ENCODE data around the gene GRIK4. TPM values are rescaled to one million over a fixed set of nuclear protein-coding genes. Genes with fewer than 3 reads are reported as not detected.

GRIK4 gene
- total and polyA plus RNA-seq, 7 donors, result 0.04 to 0.11 (median 0.04) TPM; not detected in 4

GRCh38 chr11:120911943-120912342 lies 400.4 kb downstream of the GRIK4 start:
- DNase-seq, result no peak
- intact Hi-C loops (cut with DNase I), result no loop called here
- 80 to 86% (median 80%) methylated on average over 3 of the region's 3 CpGs for WGBS, 3 donors

GRCh38 chr11:120912504-120912903 lies 401.0 kb downstream of the GRIK4 start:
- no peak for ATAC-seq
- intact Hi-C loops (cut with DNase I), result no loop called here
- no peak for DNase-seq
- Histone ChIP-seq H3K36me3 (ENCODE audit: insufficient read depth in 1 of 2, low read depth in 1 of 2) (no peaks in the 10 kb centered on the region), H3K27ac (no peak overlapping the region), H3K4me1 (no peaks in the 10 kb centered on the region), H3K4me3 (no peak overlapping the region), H3K9me3 (no peaks in the 10 kb centered on the region), H3K27me3 (ENCODE audit: insufficient read depth in 3 of 3, low read length in 2 of 3) (peaks cover 0 to 2% (median 0%) of the 10 kb centered on the region in 3 donors)
- TF ChIP-seq CTCF (IDR thresholded peaks at IDR 0.05), result peak; percentile 15
- WGBS, 3 donors, result 41 to 54% (median 50%) methylated on average over 5 of the region's 5 CpGs

More at GRCh38 chr11:120911943-120912342, 400.4 kb downstream of the GRIK4 start:
- no peak overlapping the region for H3K27ac ChIP-seq
- H3K4me3 ChIP-seq, result no peak overlapping the region
- no peaks in the 10 kb centered on the region for H3K4me1 ChIP-seq
- no peak for ATAC-seq
- no peaks in the 10 kb centered on the region for H3K9me3 ChIP-seq
- H3K36me3 ChIP-seq (ENCODE audit: insufficient read depth in 1 of 2, low read depth in 1 of 2), result no peaks in the 10 kb centered on the region
- TF ChIP-seq CTCF (IDR thresholded peaks at IDR 0.05), result no peak
- peaks cover 0 to 2% (median 0%) of the 10 kb centered on the region in 3 donors for H3K27me3 ChIP-seq (ENCODE audit: insufficient read depth in 3 of 3, low read length in 2 of 3)

GRCh38 chr11:120912915-120913314 lies 401.4 kb downstream of the GRIK4 start:
- Histone ChIP-seq H3K4me3 (no peak overlapping the region), H3K4me1 (no peaks in the 10 kb centered on the region), H3K27me3 (ENCODE audit: insufficient read depth in 3 of 3, low read length in 2 of 3) (peaks cover 0 to 2% (median 0%) of the 10 kb centered on the region in 3 donors), H3K27ac (no peak overlapping the region), H3K36me3 (ENCODE audit: insufficient read depth in 1 of 2, low read depth in 1 of 2) (no peaks in the 10 kb centered on the region), H3K9me3 (no peaks in the 10 kb centered on the region)
- TF ChIP-seq CTCF (IDR thresholded peaks at IDR 0.05), result no peak
- no peak for ATAC-seq
- DNase-seq, result no peak
- WGBS, 3 donors, result 68 to 78% (median 69%) methylated on average over 2 of the region's 2 CpGs
- intact Hi-C loops (cut with DNase I), result no loop called here

GRCh38 chr11:120914021-120914420 lies 402.5 kb downstream of the GRIK4 start:
- no peak for ATAC-seq
- H3K36me3 ChIP-seq (ENCODE audit: insufficient read depth in 1 of 2, low read depth in 1 of 2), result no peaks in the 10 kb centered on the region
- no peak for DNase-seq
- 78 to 87% (median 78%) methylated on average over 5 of the region's 5 CpGs for WGBS, 3 donors
- intact Hi-C loops (cut with DNase I), result no loop called here
- H3K27ac ChIP-seq, result no peak overlapping the region
- H3K9me3 ChIP-seq, result no peaks in the 10 kb centered on the region
- H3K4me3 ChIP-seq, result no peak overlapping the region
- peaks cover 0 to 2% (median 0%) of the 10 kb centered on the region in 3 donors for H3K27me3 ChIP-seq (ENCODE audit: insufficient read depth in 3 of 3, low read length in 2 of 3)
- no peak for TF ChIP-seq CTCF (IDR thresholded peaks at IDR 0.05)
- no peaks in the 10 kb centered on the region for H3K4me1 ChIP-seq

- H3K9me3 ChIP-seq, result no peaks in the 10 kb centered on the region
- no peaks in the 10 kb centered on the region for H3K36me3 ChIP-seq (ENCODE audit: insufficient read depth in 1 of 2, low read depth in 1 of 2)
- DNase-seq (no peak), ATAC-seq (no peak)
- TF ChIP-seq CTCF (IDR thresholded peaks at IDR 0.05), result no peak
- H3K27me3 ChIP-seq (ENCODE audit: insufficient read depth in 3 of 3, low read length in 2 of 3), result peaks cover 0 to 2% (median 0%) of the 10 kb centered on the region in 3 donors
- H3K4me3 ChIP-seq, result no peak overlapping the region
- intact Hi-C loops (cut with DNase I), result no loop called here
- no peaks in the 10 kb centered on the region for H3K4me1 ChIP-seq
- H3K27ac ChIP-seq, result no peak overlapping the region
- WGBS, 3 donors, result 70 to 77% (median 77%) methylated on average over 4 of the region's 4 CpGs
These were observed 403.1 kb downstream of the GRIK4 start for GRCh38 chr11:120914601-120915000.
